Measurements from ENCODE around the gene CPSF4. TPM values are rescaled to one million over a fixed set of nuclear protein-coding genes. Genes with fewer than 3 reads are reported as not detected.

Gene CPSF4
- total RNA-seq, 1 experiment from 2014 or later, result 98.2 TPM

DNA sequence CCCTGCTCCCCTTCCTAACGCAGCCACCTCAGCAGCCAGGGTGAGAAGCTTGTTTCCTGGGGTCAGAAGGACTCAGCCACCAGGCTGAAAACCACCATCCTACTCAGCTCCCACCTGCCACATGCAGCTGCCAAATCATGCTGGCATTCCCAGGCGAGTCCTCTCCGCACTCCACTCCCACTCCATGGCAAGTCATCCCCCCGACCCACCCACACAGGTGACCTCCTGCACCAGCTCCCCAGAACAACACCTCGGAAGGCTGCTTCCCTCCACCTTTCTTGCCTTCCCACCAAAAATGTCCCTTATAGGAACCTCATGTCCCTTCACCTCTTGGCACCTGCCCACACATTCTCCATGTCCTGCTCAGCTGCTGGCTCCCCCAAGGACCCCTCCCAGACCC, 35.0 kb upstream of the CPSF4 start:
- Histone ChIP-seq H3K23me2 (ENCODE audit: insufficient read length, low read depth, low read length, poor library complexity, severe bottlenecking) (peaks cover 9% of the 10 kb centered on the region), H3K9me3 (ENCODE audit: control insufficient read depth, low read depth, low read length) (no peaks in the 10 kb centered on the region), H2BK20ac (ENCODE audit: low read depth, low read length, poor library complexity, severe bottlenecking) (no peak overlapping the region), H2BK12ac (ENCODE audit: insufficient read length, low read depth, low read length) (no peak overlapping the region), H3K4me1 (ENCODE audit: insufficient read depth, low read length) (no peaks in the 10 kb centered on the region), H2AFZ (ENCODE audit: low read length) (no peak overlapping the region), H4K91ac (ENCODE audit: insufficient read length, low read depth, low read length) (no peak overlapping the region), H2BK120ac (ENCODE audit: low read depth, low read length, poor library complexity, severe bottlenecking) (no peak overlapping the region), H3K4me2 (ENCODE audit: insufficient read depth, insufficient read length, low read length) (no peak overlapping the region), H3T11ph (ENCODE audit: low read length) (no peak overlapping the region), H2BK15ac (ENCODE audit: low read depth, low read length) (no peak overlapping the region), H3K79me1 (ENCODE audit: insufficient read depth, low read depth, low read length, poor library complexity, severe bottlenecking) (peaks cover 12% of the 10 kb centered on the region), H3K14ac (ENCODE audit: insufficient read depth, low read length) (no peak overlapping the region), H3K23ac (ENCODE audit: insufficient read length, low read depth, low read length) (no peak overlapping the region), H3K27me3 (ENCODE audit: insufficient read depth, low read length) (no peaks in the 10 kb centered on the region), H2BK5ac (ENCODE audit: insufficient read length, low read length) (no peak overlapping the region), H4K8ac (replicated peaks; ENCODE audit: insufficient read length, low read depth, low read length) (no peak overlapping the region), H4K5ac (ENCODE audit: insufficient read length, low read depth, low read length) (no peak overlapping the region), H3K4ac (ENCODE audit: low read depth, low read length) (no peak overlapping the region), H3K56ac (ENCODE audit: insufficient read length, low read depth, low read length) (no peak overlapping the region), H3K27ac (ENCODE audit: insufficient read length, low read depth, low read length) (no peak overlapping the region), H3K18ac (ENCODE audit: insufficient read length, low read depth, low read length) (no peak overlapping the region), H4K20me1 (ENCODE audit: control insufficient read depth, insufficient read depth, insufficient read length) (no peaks in the 10 kb centered on the region), H2AK5ac (ENCODE audit: insufficient read length, low read length) (no peak overlapping the region), H3K9ac (ENCODE audit: extremely low read depth, insufficient read length, low read length) (no peak overlapping the region), H3K79me2 (ENCODE audit: insufficient read depth, low read length) (peaks cover 29% of the 10 kb centered on the region; the same call in 1 of the 2 replicates)
- WGBS (ENCODE audit: extremely low coverage, insufficient read length, low lambda C conversion rate), result no CpG with 5 or more reads among the region's 5 CpGs
- Mint-ChIP-seq H3K4me3 (no peak overlapping the region), H3K36me3 (ENCODE audit: insufficient read depth in 1 of 3, low read depth in 3 of 3) (peaks cover 38 to 65% (median 59%) of the 10 kb centered on the region in 3 experiments), H3K27ac (peak overlapping the region in 2 of 3 experiments; percentile 24 to 65; a peak in 4 of 7 replicates), H3K4me1 (peaks cover 14% of the 10 kb centered on the region in 2 experiments), H3K9me3 (no peaks in the 10 kb centered on the region), H3K27me3 (ENCODE audit: low read depth) (no peaks in the 10 kb centered on the region; the same call in 1 of the 2 replicates)
- no peak for DNase-seq
- TF ChIP-seq, protein P1, sequence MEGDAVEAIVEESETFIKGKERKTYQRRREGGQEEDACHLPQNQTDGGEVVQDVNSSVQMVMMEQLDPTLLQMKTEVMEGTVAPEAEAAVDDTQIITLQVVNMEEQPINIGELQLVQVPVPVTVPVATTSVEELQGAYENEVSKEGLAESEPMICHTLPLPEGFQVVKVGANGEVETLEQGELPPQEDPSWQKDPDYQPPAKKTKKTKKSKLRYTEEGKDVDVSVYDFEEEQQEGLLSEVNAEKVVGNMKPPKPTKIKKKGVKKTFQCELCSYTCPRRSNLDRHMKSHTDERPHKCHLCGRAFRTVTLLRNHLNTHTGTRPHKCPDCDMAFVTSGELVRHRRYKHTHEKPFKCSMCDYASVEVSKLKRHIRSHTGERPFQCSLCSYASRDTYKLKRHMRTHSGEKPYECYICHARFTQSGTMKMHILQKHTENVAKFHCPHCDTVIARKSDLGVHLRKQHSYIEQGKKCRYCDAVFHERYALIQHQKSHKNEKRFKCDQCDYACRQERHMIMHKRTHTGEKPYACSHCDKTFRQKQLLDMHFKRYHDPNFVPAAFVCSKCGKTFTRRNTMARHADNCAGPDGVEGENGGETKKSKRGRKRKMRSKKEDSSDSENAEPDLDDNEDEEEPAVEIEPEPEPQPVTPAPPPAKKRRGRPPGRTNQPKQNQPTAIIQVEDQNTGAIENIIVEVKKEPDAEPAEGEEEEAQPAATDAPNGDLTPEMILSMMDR (conservative IDR thresholded peaks at IDR 0.05), result no peak

All from H9 (cell line).